SIG-M5 (cell line): ENCODE data around the gene AGFG2.
"Not testable (repeated sequence)": the region's sequence is repeated elsewhere in the genome, so short reads cannot be mapped to it uniquely, and the experiment has no call there.

ENCODE experiments used
- DNase-seq: peaks from one replicate; lab custom pipeline; 2025; lab: John Stamatoyannopoulos, UW

The AGFG2 gene

DNA sequence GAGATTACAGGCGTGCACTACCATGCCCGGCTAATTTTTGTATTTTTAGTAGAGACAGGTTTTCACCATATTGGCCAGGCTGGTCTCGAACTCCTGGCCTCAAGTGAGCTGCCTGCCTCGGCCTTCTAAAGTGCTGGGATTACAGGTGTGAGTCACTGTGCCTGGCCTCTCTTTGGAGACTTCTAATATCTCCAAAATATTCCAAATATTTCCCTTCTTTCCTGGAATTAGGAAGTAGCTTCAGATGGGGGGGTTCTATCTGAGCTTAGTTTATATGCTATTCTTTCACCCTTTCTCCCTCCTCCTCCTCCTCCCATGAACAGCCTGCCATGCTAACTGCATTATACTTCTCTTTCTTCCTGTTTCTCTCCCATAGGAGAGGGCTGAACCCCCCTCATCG is 9.4 kb downstream of the AGFG2 start:
- DNase-seq: not testable (repeated sequence)

DNA sequence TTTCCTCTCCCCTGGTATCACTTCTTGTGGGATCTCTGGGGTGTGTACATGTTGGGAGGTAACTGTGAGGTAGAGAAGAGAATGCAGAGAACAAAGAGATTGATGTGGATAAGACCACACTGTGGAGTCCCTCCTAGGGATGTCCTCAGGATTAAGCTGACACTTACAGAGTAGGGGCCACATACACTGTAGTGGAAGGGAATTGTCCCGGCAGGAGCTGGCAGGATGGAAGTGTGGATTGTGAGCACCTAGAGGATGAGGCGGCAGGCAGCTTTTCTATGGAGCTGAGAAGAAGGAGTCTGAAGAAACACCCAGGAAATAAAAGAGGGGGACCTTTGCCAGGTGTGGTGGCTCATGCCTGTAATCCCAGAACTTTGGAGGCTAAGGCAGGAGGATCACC is 13.5 kb downstream of the AGFG2 start:
- DNase-seq: no peak

DNA sequence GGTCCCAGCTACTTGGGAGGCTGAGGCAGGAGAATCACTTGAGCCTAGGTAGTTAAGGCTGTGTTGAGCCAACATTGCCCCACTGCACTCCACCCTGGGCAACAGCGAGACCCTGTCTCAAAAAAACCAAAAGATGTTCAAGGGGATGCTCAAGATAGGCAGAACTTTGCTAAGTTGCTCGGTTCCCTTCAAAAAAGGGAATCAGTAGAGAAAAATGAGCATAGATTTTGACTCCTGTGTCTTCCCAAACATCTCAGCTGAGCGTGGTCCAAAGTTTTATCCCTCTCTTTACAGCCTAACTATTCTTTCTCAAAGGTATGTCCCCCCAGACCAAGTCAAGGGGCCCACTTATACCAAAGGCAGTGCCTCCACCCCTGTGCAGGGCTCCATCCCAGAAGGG is 14.0 kb downstream of the AGFG2 start:
- no peak for DNase-seq

DNA sequence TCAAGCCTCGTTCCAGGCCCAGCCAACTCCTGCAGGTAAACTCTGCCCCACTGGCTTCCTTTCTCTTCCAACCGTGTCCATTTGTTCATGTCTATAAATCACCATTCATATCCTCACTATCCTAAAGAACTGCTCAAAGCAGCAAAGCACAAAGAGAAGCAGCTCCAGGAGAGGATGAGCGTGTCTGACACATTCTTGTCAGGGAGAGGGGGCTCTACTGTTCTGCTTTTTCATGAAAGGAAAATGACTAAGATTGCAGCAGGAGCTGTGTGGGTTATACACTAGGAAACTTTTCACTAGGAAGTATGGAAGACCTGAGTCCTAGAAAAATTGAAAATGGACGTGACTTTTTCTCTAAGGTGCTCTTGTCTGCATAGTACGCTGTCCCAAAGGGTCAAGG is 16.7 kb downstream of the AGFG2 start:
- no peak for DNase-seq

DNA sequence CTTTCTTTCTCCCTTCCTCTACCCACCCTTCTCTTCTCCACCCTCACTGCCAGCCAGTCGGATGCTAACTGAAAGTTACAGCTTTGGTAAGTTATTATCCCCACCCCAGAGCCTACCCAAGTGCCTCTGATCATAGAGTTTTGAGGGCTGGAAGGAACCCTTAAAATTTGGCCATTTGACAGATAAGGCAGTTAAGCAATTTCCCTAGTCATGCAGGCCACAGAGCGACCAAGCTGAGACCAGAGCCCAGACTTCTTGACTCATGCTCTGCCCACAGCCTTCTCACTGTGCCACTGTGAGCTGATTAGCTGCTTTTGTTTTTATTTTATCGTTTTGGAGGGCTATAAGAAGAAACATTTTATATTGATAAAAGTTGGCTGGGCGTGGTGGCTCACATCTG is 17.5 kb downstream of the AGFG2 start:
- no peak for DNase-seq

DNA sequence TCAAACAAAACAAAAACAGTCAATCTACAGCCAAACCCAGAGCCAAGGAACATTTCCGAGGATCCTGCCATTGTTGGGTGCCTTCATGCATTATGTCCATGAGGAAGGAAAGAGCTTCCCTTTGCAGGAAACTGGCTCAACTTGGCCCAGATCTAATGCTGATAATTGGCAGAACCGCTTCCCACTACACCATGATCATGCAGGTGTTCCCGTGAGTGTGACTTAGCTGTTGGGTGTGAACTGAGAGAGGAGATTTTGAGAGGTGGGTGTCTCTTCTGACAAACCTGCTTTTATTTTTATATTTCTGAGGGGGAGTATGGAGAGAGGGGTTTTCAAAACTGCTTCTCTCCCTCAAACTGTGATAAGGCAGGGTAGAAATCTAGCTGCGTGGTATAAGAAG is 20.1 kb downstream of the AGFG2 start:
- no peak for DNase-seq

DNA sequence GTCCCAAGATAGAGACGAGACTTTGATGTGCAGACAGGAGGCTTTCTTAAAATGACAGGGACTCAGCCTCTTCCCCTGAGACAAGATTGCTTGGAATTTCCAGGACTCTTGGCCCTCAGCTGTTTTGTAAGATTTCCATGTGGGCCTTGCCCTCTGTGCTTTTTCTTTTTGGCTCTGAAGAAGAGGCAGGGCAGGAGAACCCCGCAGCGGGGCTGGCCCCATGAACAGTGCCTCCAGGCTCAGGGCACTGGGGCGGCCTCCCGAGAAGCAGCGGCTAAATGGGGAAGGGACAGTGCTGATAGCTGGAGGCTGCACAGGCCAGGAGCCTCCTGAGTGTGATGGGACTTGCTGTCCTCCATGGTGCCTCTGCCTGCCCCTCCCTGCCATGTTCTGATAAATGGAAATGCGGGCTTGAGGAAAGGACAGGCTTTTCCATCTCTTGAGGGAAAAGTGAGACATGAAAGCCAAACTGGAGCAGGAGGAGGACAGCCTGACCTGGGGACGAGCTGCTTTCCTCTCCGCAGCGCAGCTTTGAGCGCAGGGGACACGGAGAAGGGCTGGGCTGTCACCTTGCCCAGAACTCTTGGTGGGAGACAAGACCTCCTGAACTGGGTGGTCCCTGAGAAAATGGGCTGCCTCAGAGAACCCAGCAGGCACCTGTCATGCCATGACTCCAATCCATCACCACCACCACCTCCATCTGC is 22.6 kb downstream of the AGFG2 start:
- no peak for DNase-seq

DNA sequence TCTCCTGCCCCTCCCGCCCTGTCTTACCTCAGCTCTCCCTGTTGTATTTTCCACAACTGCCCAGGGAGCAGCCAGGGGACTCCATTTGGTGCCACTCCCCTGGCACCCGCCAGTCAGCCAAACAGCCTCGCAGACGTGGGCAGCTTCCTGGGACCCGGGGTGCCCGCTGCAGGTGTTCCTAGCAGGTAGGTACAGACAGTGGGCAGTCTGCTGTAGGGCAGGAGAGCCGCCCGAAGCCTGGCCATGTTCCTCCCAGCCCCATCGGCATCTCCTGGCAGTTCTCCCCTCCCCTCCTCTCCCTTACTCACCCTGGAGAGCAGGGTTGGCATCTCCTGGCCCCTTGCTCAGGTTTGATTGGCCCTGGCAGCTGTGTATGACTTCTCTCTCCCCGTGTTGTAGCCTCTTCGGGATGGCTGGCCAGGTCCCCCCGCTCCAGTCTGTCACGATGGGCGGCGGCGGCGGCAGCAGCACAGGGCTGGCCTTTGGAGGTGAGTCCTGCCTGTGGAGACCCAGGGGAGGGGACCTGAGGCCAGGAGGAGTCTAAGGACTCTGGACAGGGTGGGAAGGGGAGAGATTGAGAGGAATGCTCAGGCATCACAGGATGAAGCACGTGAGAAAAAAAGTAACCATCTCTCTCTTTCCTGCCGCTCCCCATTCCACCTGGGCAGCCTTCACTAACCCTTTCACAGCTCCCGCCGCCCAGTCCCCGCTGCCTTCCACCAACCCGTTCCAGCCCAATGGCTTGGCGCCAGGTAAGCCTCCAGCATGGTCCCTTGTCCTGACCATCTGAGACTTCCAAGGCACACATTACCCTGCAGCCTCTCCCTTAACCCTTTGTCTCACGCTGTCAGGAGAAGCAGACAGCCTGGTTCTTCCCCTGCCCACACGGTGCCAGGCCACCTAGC is 23.4 kb downstream of the AGFG2 start:
- DNase-seq: no peak

DNA sequence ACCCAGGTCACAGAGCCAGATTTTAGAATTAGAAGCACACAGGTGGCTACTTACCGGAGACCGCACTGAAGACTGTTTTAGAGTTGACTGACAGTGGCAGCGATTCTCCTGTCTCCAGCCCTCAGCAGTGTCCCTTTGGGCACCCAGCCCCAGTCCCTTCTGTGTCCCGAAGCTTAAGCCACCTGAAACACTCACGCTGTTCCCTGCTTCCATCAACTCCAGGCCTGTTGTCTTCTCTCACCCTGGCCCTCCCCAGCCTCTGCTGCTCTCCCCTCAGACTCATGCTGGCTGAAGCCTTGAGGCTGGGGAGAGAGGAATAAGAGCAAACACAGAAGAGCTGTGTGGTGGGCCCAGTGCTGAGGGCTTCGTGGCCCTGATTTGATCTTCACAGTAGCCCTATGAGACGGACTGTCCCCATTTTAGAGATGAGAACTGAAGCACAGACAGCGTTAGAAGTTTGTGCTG is 24.1 kb downstream of the AGFG2 start:
- DNase-seq: no peak

DNA sequence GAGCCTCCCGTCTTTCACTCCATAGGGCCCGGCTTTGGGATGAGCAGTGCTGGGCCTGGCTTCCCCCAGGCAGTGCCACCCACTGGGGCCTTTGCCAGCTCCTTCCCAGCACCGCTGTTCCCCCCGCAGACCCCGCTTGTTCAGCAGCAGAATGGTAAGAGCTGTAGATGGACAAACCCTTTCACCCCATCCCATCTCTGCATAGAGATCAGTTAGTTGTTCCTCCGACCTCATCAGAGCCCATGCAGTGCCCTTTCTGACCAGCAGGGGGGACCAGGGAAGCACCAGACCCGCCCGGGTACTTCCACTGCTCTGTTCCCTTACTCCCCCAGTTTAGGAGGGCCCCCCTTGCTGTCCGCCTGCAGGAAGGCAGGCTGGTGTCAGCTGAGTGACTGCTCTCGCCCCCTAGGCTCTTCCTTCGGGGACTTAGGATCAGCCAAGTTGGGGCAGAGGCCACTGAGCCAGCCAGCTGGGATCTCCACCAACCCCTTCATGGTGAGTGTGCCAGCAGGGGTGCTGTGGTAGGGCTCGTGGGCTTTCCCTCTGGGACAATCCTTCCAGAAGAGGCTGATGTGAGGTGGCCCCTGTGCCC is 24.9 kb downstream of the AGFG2 start:
- no peak for DNase-seq

DNA sequence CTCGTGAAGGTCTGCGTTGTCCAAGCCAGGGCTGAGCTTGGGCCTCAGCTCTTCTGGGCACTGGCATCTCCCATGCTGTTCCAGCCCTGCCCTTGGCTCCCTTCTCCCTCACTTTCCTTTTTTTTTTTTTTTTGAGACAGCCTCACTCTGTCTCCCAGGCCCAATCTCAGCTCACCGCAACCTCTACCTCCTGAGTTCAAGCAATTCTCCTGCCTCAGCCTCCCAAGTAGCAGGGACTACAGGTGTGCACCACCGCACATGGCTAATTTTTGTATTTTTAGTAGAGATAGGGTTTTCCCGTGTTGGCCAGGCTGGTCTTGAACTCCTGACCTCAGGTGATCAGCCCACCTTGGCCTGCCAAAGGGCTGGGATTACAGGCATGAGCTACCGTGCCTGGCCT is 25.4 kb downstream of the AGFG2 start:
- DNase-seq: not testable (repeated sequence)

DNA sequence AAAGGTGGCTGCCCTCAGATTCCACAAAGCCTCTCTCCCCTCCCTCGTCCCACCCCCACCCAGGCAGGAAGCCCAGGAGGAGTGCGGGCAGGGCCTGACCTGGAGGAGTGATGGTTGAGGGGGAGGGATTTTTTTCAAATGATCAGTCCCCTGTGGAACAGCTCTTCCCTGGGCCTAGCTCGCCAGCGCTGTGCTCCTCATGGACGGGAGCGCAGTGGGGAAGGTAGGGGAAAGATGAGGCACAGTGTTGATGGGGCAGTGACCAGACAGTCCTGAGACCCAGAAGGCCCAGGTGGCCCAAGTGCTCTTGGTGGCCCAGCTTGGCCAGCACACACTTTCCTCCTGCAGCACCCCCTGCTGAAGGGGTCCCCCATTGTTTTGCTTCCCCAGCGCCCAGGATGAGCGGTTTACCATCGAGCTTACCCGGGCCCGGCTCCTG is 26.1 kb downstream of the AGFG2 start:
- DNase-seq: no peak

DNA sequence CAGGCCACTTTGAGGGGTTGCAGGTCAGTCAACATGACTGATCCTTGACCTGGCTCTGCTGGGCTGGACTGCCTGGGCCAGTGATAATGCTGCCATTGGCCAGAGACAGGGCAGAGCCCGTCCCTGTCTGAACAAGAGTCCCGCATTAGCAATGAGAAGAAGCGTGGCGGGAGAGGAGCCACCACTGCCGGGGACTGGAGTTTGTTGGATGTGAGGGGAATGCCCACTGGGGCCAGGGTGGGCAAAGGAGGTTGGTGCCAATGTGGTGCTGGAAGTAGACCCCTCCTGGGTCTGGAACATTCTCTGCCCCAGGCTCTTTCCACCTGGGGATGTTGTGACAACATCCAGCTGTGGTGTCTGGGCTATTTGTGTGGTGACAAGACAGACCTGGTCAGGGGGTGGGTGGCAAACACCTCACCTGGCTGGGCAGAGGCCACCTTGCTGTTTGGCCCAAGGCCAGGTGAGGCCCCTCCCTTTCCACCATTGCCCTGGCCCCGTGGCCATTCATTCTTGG is 27.1 kb downstream of the AGFG2 start:
- DNase-seq: no peak

DNA sequence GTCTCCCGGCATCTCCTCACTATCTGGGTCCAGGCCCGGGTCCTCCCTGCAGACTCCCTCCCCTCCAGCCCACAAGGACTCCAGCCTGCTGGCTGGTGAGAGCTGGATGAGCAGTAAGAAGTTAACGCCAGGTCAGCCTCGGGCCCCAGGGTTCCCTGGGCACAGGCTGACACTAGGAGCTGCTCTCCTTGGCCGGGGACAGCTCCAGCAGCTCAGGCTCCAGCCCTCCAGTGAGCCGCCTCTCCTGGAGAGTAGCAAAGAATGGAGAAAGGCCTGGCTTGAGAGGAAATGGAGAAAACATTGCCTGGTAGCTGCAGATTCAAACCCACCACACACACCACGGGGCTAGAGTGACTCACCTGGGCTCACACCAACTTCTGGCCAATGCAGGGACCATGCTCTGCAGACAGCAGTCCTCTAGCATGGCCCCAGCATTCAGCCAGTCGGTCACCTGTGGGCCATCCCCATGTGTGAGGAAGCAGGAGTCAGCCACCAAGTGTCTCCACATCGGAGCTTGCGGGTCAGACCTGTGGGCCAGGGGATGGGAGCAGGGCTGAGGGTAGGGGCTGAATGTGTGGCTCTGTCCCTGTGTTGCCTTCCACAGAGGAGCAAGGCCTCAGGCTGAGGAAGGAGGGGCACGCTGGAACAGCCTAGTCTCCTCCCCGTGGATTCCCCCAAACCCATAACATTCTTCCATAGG is 28.2 kb downstream of the AGFG2 start:
- DNase-seq: no peak

DNA sequence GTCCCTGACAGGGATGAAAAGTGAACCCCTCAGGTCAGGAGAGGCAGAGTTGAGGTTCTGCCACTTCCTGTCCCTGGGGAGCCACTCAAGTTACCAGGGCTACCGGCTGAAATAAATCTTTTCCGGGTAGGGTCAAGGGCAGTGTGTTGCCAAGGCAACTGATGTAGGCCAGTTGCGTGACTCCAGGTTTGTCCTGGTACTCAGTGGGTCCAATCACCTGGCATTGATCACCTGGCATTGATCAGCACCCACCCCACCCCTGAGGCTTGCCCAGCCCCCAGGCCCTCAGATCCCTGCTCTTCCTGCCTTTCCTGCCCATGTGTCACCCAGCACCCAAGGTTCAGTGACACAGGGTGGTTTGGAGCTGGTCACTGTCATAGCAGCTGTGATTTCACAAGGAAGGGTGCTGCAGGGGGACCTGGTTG is 28.8 kb downstream of the AGFG2 start:
- DNase-seq: no peak

DNA sequence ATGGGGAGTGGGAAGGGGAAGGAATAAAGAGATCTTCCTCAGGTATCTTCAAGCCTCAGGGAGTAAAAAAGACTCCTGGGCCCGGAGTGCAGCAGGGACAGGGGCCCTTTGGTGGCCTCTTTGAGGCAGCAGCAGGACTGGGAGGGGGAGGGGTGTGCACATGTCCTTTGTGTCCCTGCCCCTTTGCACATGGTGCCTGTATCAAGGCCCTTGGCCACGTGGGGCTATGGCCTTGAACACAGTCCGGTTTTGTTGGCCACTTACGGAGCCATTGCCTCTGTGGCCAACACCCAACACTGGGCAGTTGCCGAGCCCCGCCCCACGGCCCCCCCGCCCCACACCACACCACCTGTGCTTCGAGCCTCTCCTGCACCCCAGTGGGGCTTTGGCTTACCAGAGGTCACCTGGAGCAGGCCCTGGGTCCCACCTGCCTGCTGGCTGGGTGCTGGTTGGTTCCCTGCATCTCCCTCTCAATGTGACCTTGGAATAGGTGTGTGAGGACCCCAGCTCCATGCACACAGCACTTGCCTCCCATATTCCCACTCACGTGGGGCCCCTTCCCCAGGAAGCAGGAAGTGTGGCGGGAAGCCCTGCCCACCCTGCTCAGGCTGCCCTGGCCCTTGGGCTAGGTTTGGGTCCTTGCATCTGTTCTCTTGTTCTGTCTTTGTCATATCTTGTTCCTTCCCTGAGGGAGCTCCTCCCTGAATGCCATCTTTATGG is 29.3 kb downstream of the AGFG2 start:
- no peak for DNase-seq

DNA sequence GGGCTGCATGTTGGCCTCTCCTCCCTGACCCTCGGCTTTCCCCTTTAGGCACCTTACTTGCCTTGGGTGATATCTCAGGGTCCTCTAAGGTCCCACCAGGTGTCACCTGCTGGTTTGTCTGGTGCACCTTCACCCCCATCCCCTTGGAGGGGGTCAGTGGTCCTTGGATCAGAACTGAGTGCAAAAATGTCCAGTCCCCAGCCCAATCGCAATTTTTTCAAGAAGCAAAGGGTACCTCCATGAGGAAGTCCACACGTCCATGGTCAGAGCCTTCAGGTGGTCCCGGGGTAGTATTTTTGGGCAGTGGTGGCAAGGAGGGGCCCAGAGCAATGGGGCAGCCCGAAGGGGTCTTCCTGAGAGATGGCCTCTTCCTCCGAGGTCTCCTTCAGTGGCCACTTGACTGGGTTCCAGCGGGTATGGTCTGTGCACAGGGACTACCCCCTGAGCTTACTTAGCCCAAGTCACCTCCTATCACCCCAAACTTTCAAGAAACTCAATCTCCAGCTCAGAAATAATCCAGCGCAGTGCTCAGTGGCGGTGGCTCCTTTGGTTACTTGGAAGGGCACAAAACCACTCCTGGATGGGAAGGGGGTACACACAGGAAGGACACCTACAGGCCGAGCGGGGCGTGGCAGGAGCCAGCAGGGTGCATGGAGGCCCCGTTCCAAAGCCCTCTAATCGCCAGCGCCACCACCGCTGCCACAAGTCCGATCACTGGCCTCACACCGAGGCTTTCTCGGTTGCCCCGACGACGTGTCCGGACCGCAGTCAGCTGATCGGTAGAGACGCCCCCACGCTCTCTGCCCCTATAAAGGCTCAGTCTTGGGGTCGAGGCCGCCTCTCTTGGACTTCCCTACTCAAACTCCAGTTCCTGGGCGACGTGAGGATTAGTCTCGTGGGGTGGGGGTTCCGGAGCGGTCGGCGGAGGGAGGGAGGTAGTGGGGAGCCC is 30.2 kb downstream of the AGFG2 start:
- no peak for DNase-seq

DNA sequence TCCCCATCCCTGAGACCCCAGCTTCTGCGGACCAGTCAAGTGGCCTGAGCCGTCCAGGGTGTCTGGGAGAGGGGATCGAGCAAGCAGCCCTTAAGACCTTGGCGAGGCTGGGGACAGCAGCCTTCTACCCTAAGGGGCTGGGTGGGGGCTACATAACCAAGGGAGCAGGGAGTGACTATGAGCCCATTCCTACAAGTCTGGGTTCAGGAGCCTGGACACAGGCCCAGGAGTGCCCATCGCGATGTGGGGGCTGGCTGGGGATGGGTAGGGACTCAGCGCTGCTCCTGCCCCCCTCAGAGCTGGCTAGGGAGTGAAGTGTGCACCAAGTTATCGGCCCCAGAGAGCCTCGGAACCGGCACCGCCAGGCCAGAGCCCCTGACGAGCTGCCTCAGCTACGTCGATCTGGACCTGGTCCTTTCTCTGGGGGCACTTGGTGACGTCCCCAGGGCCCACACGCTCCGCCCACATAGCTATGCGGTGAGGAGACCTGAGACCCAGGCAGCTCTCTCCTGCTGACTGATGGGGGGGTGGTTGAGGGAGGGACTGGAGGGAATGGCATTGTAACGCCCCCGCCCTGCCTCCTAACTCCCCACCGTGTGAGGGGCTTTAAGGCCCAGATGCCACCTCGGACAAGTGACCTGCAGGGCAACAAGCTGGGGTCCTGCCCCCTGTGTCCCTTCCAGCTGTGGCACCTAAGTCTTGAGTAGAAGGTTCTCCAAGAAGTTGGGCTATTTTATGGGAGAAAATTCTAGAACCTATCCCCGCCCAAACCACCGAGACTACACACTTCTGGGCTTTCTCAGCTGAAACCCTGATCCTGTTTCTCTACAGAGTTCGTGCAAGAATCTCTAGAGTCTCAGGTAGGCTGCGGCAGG is 32.2 kb downstream of the AGFG2 start:
- no peak for DNase-seq

DNA sequence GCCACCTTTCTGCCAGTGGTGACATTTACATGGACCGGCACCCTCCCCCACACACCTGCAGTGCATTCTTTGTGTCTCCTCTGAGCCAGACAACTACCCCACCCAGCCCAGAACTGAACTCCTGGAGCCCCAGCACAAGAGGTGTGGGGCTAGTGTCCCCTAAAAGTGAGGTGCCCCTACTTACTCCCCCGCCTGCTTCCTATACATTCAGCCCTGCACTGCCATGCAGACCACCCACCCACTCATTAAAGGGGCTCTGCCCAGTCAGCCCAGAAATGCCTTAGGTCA is 32.8 kb downstream of the AGFG2 start:
- no peak for DNase-seq
